ENCODE data around the gene TLCD4. TPM values are rescaled to one million over a fixed set of nuclear protein-coding genes. Genes with fewer than 3 reads are reported as not detected.

Gene TLCD4
- total and polyA plus RNA-seq, 2 of the 13 experiments (the other 11 are each of a cell fraction or from before 2014, with no cell fraction given), result 4.7 to 14.5 TPM

DNA sequence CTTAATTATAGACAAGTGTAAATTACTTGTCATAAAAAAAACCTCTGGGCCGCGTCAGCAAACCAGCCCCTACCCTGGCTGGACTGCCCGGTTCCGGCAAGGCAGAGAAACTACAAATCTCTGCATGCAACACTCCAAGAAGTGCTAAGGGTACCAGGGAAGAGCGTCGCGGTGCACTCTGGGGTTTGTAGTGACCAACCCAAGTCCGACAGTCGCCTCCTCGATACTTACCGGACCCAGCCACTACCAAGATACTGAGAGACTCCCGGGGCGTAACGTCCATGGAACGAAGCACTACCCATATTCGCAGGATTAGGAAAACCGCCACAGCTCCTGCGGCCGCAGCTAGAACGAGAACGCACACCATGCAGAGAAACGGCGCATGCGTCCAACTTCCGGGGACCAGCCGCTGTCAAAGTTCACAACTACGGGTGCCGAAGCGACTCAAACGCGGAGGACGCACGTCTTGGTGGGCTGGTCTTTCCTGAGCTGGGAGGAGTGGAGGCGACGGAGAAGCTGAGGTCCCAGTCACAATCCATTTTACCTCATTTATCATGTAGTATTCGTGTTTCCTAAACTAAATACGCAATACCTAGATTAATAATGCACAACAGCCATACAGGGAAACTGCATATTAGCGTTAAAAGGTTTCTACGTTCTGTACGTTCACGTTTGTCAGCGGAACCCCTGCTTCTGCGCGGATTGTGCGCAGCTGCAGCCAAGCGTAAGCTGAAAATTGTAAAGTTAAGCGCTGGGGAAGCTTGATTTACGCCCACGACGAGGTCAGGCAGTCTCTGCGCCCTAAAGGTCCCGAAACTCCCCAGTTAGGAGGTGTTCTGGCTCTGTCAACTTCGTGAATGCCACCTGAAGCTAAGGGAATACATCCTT is 44.4 kb upstream of the TLCD4 start, which contains the start of gene ALG14 (continued):
- TF ChIP-seq, protein P1, sequence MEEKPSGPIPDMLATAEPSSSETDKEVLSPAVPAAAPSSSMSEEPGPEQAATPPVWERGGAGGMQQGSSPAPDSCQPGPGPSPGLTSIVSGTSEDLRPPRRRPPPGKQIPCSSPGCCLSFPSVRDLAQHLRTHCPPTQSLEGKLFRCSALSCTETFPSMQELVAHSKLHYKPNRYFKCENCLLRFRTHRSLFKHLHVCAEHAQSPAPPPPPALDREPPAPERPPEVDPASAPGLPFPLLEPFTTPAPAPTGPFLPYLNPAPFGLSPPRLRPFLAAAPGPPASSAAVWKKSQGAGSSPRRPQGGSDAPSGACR (CRISPR knock-in tag; IDR thresholded peaks at IDR 0.05), result 0 out of 2 replicates have a peak, but pooled peaks have one; percentile 47
- TF ChIP-seq, protein P2, sequence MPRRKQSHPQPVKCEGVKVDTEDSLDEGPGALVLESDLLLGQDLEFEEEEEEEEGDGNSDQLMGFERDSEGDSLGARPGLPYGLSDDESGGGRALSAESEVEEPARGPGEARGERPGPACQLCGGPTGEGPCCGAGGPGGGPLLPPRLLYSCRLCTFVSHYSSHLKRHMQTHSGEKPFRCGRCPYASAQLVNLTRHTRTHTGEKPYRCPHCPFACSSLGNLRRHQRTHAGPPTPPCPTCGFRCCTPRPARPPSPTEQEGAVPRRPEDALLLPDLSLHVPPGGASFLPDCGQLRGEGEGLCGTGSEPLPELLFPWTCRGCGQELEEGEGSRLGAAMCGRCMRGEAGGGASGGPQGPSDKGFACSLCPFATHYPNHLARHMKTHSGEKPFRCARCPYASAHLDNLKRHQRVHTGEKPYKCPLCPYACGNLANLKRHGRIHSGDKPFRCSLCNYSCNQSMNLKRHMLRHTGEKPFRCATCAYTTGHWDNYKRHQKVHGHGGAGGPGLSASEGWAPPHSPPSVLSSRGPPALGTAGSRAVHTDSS (CRISPR knock-in tag; conservative IDR thresholded peaks at IDR 0.05), result no peak
- peak; percentile 75; the same call in 1 of the 2 replicates for TF ChIP-seq ZNF788 (CRISPR knock-in tag; IDR thresholded peaks at IDR 0.05; ENCODE audit: borderline replicate concordance)
- TF ChIP-seq HOXA3 (CRISPR knock-in tag; IDR thresholded peaks at IDR 0.05), result peak; percentile 80
- TF ChIP-seq, protein P3, sequence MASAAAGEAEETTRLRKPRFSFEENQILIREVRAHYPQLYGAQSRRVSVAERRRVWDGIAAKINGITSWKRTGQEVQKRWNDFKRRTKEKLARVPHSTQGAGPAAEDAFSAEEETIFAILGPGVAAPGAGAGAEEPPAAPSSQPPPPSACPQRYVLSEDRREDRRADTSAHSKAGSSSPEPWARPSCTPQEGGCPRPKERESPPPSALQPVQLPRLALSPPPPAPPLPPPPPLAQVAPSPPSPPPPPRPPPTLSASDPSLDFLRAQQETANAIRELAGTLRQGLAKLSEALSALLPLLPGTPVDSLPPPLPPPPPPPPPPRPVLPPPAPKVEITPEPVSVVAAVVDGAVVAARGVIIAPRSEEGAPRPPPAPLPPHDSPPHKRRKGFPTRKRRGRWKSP (CRISPR knock-in tag; IDR thresholded peaks at IDR 0.05), result peak; percentile 81
- TF ChIP-seq ZNF549 (CRISPR knock-in tag; IDR thresholded peaks at IDR 0.05), result no peak
- TF ChIP-seq, protein P4, sequence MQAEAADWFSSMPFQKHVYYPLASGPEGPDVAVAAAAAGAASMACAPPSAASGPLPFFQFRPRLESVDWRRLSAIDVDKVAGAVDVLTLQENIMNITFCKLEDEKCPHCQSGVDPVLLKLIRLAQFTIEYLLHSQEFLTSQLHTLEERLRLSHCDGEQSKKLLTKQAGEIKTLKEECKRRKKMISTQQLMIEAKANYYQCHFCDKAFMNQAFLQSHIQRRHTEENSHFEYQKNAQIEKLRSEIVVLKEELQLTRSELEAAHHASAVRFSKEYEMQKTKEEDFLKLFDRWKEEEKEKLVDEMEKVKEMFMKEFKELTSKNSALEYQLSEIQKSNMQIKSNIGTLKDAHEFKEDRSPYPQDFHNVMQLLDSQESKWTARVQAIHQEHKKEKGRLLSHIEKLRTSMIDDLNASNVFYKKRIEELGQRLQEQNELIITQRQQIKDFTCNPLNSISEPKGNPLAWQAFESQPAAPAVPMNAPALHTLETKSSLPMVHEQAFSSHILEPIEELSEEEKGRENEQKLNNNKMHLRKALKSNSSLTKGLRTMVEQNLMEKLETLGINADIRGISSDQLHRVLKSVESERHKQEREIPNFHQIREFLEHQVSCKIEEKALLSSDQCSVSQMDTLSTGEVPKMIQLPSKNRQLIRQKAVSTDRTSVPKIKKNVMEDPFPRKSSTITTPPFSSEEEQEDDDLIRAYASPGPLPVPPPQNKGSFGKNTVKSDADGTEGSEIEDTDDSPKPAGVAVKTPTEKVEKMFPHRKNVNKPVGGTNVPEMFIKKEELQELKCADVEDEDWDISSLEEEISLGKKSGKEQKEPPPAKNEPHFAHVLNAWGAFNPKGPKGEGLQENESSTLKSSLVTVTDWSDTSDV (CRISPR knock-in tag; IDR thresholded peaks at IDR 0.05), result 0 out of 2 replicates have a peak, but pooled peaks have one; percentile 54
- TF ChIP-seq NR2F2 (IDR thresholded peaks at IDR 0.05; ENCODE audit: borderline replicate concordance, low read depth), result no peak
- TF ChIP-seq ZNF577 (CRISPR knock-in tag; IDR thresholded peaks at IDR 0.05; ENCODE audit: borderline replicate concordance, low read depth), result no peak
- no peak for TF ChIP-seq SIX1 (CRISPR knock-in tag; IDR thresholded peaks at IDR 0.05; ENCODE audit: borderline replicate concordance)
- TF ChIP-seq ZNF572 (CRISPR knock-in tag; IDR thresholded peaks at IDR 0.05), result no peak
- 0 out of 2 replicates have a peak, but pooled peaks have one; percentile 10 for TF ChIP-seq STAG1 (CRISPR knock-in tag; IDR thresholded peaks at IDR 0.05)
- TF ChIP-seq ZSCAN31 (CRISPR knock-in tag; IDR thresholded peaks at IDR 0.05; ENCODE audit: low read depth), result peak; percentile 21; the same call in 1 of the 2 replicates
- TF ChIP-seq, protein P5, sequence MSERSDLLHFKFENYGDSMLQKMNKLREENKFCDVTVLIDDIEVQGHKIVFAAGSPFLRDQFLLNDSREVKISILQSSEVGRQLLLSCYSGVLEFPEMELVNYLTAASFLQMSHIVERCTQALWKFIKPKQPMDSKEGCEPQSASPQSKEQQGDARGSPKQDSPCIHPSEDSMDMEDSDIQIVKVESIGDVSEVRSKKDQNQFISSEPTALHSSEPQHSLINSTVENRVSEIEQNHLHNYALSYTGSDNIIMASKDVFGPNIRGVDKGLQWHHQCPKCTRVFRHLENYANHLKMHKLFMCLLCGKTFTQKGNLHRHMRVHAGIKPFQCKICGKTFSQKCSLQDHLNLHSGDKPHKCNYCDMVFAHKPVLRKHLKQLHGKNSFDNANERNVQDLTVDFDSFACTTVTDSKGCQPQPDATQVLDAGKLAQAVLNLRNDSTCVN (CRISPR knock-in tag; IDR thresholded peaks at IDR 0.05; ENCODE audit: borderline replicate concordance), result peak; percentile 30; the same call in 1 of the 2 replicates
- no peak for TF ChIP-seq ETV6 (CRISPR knock-in tag; conservative IDR thresholded peaks at IDR 0.05)
- TF ChIP-seq, protein P6, sequence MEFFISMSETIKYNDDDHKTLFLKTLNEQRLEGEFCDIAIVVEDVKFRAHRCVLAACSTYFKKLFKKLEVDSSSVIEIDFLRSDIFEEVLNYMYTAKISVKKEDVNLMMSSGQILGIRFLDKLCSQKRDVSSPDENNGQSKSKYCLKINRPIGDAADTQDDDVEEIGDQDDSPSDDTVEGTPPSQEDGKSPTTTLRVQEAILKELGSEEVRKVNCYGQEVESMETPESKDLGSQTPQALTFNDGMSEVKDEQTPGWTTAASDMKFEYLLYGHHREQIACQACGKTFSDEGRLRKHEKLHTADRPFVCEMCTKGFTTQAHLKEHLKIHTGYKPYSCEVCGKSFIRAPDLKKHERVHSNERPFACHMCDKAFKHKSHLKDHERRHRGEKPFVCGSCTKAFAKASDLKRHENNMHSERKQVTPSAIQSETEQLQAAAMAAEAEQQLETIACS (CRISPR knock-in tag; IDR thresholded peaks at IDR 0.05), result no peak
- TF ChIP-seq, protein P7, sequence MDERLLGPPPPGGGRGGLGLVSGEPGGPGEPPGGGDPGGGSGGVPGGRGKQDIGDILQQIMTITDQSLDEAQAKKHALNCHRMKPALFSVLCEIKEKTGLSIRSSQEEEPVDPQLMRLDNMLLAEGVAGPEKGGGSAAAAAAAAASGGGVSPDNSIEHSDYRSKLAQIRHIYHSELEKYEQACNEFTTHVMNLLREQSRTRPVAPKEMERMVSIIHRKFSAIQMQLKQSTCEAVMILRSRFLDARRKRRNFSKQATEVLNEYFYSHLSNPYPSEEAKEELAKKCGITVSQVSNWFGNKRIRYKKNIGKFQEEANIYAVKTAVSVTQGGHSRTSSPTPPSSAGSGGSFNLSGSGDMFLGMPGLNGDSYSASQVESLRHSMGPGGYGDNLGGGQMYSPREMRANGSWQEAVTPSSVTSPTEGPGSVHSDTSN (CRISPR knock-in tag; IDR thresholded peaks at IDR 0.05), result no peak
- peak; percentile 95 for TF ChIP-seq TGIF2 (CRISPR knock-in tag; IDR thresholded peaks at IDR 0.05)
